Activated CD8-positive, alpha-beta memory T cell treated with anti-CD3 and anti-CD28 coated beads, Interleukin-2, amount 50 U/mL, for 1 hour (primary cell): ENCODE measurements around the gene BSPRY.
"Not testable (repeated sequence)": the region's sequence is repeated elsewhere in the genome, so short reads cannot be mapped to it uniquely, and the experiment has no call there.

Source experiments
- DNase-seq: peaks from one replicate; pipeline ENCODE4 v3.0.0-alpha.2; 2020; ENCODE audit errors: extremely low read depth

The BSPRY gene

GRCh38 chr9:113395000-113395861 lies 45.9 kb downstream of the BSPRY start:
- no peak for DNase-seq

- no peak for DNase-seq
These were observed 47.9 kb downstream of the BSPRY start for GRCh38 chr9:113397203-113397631.

GRCh38 chr9:113398796-113399195 lies 49.5 kb downstream of the BSPRY start:
- no peak for DNase-seq

GRCh38 chr9:113399646-113400200 lies 50.4 kb downstream of the BSPRY start:
- DNase-seq = no peak

- DNase-seq = peak; percentile 96
These were observed 51.9 kb downstream of the BSPRY start, which contains the start of gene ALAD for GRCh38 chr9:113401027-113401792. ALAD (minus strand) TSS chr9:113401284; CDS start chr9:113393559, 7,725 bp downstream.

GRCh38 chr9:113403646-113404045 lies 54.3 kb downstream of the BSPRY start:
- no peak for DNase-seq

GRCh38 chr9:113406353-113406752 lies 57.0 kb downstream of the BSPRY start:
- not testable (repeated sequence) for DNase-seq

- DNase-seq = peak; percentile 9
These were observed 57.7 kb downstream of the BSPRY start for GRCh38 chr9:113406873-113407511.

GRCh38 chr9:113409481-113409880 lies 60.1 kb downstream of the BSPRY start:
- DNase-seq = no peak

GRCh38 chr9:113409883-113410206 lies 60.5 kb downstream of the BSPRY start:
- DNase-seq = no peak

GRCh38 chr9:113410207-113410864 lies 61.0 kb downstream of the BSPRY start, which contains the start of the genes C9orf43 and POLE3:
C9orf43 (plus strand) TSS chr9:113410747; CDS start chr9:113413494, 2,747 bp downstream.
POLE3 (minus strand) TSS chr9:113410675; CDS start chr9:113410293, 382 bp downstream.
- peak; percentile 81 for DNase-seq

GRCh38 chr9:113416149-113416721 lies 66.9 kb downstream of the BSPRY start:
- DNase-seq = no peak

- no peak for DNase-seq
These were observed 68.0 kb downstream of the BSPRY start for GRCh38 chr9:113417370-113417769.
